GM19452 (cell line): Measurements from ENCODE around the gene EIF4G3.
"Not testable (repeated sequence)": the region's sequence is repeated elsewhere in the genome, so short reads cannot be mapped to it uniquely, and the experiment has no call there.

ENCODE experiments used
- ATAC-seq: cut with Tn5 transposase; IDR thresholded peaks from one replicate; pipeline ENCODE4 v1.9.1; 2021; ENCODE audit not compliant: unreplicated experiment

The EIF4G3 gene

DNA sequence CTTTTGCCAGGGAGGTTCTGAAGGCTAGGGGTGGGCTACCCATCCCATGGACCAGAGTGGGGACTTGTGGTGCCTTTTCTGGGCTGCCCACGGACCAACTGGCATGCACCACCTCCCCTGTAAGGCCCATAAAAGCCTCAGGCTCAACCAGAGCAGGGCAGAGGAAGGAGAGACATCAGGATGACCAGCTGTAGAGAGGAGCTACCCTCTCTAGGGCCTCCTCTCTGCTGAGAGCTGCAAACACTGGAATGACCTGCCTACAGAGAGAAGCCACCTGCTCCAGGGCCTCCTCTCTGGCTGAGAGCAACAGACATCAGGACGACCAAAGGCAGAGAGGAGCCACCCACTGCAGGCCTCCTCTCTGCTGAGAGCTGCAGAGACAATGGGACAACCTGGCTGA is 140.9 kb downstream of the EIF4G3 start:
- ATAC-seq: no peak

DNA sequence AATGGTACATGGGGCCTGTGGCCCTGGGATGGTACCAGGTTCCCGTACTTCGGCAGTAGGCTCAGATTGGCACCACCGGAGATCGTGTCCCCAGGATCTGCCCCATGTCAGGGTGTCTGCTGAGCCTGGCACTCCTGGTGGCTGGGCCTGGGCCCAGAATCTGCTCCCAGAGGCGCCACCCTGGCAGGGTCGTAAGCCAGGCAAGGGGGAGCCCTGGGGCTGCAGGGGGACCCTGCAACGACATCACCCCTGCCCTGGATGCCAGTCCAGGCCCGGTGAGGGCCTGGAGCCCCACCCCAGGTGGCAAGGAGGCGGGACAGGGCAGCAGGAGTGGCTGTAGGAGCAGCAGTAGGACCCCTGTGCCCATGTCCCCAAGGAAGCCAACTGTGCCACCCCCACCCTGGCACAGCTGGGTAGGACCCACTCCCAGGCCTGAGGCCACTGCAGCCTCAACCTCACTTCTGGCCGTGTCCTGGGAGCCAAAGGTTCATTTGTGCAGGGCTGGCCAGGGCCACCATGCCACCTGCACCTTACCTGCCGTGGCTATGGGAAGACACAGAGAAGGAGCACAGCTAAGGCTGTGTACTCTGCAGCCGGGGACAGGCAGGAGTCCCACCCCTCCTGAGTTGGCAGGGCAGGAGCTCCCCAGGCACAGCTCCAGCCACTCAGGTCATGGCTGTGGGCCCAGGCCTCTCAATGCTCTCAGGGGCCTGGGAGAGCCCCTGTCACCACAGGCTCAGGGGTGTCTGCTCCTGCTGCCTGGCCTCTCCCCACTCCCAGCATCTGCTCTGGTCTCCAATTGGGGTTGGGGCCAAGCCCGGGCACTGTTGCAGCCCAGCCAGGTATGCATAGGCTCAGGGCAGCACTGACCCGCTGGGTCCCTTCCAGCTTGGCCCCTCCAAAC is 141.7 kb downstream of the EIF4G3 start:
- ATAC-seq: no peak

DNA sequence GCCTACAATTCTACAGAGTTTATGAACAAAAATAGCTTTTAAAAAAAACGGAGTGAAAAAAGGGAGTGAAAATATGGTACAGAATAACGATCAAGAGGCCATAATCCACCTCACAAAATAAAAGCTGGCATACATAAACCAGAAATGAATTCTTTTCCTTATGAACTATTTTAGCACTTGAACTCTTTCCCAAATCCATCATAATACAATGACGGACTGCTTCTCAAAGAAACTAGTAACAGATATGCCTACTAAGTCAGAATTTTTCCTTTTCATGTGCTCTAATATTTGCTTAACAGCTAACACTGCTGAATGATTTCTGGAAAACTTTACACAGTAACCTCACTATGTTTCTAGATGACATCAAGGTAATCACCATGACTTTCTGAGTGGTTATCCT is 144.0 kb downstream of the EIF4G3 start:
- ATAC-seq: no peak

DNA sequence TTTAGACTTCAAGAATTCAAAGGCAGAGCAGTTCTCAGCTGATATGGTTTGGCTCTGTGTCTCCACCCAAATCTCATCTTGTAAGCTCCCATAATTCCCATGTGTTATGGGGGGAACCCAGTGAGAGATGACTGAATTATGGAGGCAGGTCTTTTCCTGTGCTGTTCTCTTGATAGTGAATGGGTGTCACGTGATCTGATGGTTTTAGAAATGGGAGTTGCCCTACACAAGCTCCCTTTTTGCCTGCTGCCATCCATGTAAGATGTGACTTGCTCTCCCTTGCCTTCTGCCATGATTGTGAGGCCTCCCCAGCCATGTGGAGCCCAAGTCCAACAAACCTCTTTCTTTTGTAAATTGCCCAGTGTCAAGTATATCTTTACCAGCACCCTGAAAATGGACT is 146.5 kb downstream of the EIF4G3 start:
- ATAC-seq: no peak

DNA sequence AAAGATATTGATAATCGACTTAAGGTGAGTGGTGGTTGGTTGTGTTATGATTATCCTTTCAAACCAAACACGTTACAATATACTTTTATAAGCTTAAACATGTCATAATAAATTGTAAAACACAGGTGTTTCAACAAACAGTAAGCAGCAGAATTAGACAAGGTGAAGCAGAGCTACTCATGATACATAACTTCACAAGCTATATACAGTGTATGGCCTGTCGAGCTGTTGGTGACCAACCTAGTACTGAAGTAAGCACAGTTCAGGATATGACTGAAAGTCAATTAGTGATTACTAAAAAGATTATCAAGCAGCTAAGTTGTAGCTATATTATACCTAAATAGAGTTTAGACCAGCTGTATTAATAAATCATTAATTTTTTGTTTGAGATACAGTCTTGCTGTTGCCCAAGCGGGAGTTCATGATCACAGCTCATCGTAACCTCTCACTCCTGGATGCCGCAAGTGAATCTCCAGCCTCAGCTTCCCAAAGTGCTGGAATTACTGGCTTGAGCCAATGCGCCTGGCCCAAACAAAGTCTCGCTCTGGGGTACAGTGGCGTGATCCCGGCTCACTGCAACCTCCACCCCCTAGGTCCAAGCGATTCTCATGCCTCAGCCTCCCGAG is 148.1 kb downstream of the EIF4G3 start:
- no peak for ATAC-seq

DNA sequence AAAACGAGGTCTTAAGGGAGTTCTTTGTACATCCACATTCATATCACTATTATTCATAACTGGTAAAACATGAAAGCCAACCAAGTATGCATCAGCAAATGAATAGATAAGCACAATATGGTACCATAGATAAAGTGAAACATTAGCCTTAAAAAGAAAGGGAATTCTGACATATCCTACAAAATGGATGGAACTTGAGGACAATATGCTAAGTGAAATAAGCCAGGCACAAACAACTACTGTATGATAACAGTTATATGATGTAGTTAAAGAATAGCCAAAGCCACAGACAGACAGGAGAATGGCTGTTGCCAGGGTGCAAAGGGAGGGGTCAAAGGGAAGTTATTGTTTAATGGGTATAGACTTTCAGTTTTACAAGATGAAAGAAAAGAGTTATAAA is 148.9 kb downstream of the EIF4G3 start:
- ATAC-seq: no peak

DNA sequence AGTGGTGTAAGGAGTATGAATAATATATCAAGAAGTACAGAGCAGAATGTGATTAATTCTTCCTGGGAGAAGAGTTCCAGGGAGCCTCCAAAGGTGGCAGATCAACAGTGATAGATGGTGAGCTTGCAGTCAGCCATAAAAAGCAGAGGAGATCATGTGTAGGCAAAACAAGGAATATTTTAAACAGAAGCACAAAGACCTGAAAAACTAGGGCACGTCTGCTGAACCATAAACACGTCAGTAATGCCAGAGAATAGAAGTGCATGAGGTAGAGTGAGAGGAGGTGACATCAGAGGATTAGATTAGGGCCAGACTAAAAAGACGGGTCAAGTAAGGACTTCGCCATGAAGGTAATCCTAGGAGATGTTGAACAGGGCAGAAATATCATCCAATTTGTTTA is 151.8 kb downstream of the EIF4G3 start:
- no peak for ATAC-seq

DNA sequence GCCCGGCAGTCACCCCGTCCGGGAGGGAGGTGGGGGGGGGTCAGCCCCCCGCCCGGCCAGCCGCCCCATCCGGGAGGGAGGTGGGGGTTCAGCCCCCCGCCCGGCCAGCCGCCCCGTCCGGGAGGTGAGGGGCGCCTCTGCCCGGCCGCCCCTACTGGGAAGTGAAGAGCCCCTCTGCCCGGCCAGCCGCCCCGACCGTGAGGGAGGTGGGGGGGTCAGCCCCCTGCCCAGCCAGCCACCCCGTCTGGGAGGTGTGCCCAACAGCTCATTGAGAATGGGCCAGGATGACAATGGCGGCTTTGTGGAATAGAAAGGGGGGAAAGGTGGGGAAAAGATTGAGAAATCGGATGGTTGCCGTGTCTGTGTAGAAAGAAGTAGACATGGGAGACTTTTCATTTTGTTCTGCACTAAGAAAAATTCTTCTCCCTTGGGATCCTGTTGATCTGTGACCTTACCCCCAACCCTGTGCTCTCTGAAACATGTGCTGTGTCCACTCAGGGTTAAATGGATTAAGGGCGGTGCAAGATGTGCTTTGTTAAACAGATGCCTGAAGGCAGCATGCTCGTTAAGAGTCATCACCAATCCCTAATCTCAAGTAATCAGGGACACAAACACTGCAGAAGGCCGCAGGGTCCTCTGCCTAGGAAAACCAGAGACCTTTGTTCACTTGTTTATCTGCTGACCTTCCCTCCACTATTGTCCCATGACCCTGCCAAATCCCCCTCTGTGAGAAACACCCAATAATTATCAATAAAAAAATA is 152.4 kb downstream of the EIF4G3 start:
- ATAC-seq: not testable (repeated sequence)

DNA sequence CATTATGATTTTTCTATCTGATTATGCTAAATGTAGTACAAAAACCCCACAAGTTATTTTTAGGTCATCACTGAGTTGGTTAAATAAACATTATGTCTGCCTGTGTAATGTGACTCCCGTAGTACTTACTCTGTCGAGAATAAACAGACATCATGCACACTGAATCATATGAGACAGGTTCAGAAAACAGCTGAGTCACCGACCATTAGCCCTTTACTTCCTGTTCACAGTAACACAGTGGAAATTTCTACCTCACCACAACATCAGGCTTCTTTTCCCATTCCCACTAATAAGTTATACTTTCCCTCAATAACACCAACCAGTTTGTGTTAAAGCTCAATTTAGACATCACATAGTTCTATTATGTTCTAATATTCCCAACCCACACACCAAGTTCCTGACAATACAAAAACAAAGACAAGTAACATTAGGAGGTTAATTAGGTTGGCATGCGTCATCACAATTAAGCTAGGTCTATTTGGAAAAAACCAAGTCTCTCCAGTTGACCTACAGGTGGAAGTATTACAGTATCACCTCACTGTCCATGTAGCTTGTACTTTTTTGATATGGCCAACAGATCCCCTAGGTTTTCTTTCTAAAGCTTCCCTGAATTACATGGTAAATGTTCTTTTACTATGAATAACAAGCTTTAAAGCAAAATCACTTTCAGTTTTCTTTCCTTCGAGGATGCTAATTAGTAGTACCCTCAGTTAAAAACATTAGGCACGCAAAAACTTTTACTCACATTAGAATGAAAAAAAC is 154.2 kb downstream of the EIF4G3 start:
- ATAC-seq: peak; percentile 92

DNA sequence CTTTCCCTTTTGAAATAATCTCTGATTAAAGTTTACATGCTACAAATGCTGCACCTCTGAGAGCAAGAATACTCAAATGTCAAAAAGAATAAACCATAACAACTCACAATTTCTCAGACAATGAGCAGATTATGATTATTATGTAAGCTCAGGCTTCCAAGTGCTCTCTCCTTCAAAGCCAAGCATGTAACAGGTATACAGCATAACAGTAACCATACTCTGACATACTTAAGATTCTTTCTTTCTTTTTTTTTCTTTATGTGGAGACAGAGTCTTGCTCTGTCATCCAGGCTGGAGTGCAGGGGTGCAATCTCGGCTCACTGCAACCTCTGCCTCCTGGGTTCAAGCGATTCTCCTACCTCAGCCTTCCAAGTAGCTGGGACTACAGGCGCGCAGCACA is 155.4 kb downstream of the EIF4G3 start:
- ATAC-seq: no peak

DNA sequence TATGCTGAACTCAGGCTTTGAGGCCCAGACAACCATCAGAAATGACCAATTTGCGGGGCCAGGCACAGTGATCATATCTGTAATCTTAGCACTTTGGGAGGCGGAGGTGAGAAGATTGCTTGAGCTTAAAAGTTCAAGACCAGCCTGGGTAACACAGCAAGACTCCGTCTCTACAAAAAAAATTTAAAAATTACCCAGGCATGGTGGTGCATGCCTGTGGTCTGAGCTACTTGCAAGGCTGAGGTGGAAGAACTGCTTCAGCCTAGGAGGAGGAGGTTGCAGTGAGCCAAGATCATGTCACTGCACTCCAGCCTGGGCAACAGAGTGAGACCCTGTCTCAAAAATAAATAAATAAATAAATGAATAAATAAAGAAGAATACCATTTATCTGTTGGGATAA is 156.5 kb downstream of the EIF4G3 start:
- ATAC-seq: no peak

DNA sequence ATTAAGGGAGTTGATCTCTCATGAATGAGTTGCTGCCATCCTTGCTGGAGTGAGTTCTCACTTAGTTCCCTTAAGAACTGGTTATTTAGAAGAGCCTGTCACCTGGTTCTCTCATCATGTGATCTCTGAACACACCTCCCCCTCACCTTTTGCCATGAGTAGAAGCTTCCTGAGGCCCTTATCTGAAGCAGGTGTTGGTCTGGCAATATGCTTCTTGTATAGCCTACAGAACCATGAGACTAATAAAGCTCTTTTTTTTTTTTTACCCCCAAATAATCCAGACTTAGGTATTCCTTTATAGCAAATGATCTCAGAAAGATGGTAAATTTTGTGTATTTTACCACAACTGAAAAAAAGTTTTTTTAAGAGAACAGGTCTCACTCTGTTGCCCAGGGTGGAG is 158.0 kb downstream of the EIF4G3 start:
- ATAC-seq: no peak

DNA sequence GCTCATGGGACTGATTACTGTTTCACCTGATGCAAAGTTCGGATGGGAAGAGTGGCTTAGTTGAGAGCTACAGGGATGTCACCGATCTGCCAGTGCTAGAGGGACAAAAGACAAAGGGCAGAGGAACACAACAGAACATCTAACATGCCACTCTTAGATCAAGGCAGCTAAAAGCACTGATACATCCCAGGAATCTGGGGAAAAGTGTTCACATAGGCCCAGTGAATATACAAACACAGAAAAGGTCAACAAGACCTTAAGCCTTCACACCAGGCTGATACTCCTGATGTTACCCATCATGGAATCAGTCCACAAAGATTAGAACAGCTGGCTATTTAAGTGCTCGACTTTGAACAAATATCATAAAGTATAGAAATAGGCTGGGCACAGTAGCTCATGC is 163.2 kb downstream of the EIF4G3 start:
- ATAC-seq: no peak

DNA sequence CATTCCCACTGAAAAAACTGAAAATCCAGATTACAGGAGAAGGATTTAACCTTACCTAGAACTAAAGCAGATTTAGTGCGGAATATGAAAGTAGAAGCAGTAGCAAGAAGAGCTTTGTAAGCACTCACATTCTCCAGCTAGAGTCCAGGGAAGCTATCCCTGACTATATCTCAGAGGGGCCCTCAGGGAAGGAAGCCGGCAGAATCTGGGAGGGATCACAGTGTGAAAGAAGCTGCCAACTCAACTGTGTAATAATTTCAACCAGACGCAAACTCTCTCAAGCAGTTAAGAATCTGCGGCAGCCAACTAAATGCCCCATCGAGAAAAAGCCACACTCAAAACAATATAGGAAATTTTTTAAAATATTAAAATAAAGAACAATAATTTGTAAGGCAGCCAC is 163.8 kb downstream of the EIF4G3 start:
- ATAC-seq: no peak

DNA sequence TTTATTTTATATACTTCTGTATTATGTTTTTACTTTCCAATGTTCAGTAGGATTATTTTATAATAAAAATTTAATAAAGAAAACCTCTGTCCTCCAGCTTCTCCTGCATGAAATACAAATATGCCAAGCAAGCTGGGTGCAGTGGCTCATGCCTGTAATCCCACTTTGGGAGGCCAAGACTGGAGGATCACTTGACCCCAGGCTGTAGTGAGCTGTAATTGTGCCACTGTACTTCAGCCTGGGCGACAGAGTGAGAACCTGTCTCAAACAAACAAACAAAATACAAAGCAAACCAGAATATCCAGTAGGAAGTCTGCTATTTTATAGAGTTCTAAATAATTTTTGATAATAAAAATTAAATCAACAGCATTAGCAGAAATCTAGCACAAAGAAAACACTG is 168.8 kb downstream of the EIF4G3 start:
- ATAC-seq: no peak

DNA sequence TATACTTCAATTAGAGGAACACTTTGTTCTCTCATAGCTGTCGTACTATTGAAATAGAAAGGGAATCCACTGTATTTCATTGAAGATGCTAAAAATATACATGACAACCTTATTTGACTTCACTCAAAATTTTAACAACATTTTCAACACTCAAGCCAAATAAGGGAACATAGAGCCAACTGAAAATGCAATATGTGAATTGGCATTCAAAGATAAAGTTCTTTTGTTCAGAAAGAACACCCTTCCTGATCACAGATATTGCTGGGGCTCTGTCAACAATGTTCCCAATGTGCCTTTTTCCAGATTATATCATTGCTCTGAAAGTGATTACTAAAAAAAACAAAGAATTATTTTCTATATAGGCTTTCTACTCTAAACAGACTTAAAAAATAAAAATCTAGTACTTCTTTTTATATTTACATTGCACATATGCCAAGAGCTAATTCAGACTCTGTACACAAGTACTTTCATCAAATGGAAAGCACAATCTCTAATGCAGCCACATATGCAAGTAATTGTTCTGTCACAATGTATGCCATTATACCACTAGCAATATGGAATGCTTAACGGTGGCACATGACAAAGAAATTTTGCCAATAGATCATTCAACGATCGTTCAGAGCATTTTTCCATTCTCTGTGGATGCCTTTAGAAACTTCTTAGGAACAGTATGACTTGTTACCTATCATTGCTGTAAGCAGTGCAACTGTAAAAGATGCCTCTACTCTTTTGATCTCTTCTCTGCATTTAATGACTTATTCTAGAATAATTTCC is 171.0 kb downstream of the EIF4G3 start:
- no peak for ATAC-seq

DNA sequence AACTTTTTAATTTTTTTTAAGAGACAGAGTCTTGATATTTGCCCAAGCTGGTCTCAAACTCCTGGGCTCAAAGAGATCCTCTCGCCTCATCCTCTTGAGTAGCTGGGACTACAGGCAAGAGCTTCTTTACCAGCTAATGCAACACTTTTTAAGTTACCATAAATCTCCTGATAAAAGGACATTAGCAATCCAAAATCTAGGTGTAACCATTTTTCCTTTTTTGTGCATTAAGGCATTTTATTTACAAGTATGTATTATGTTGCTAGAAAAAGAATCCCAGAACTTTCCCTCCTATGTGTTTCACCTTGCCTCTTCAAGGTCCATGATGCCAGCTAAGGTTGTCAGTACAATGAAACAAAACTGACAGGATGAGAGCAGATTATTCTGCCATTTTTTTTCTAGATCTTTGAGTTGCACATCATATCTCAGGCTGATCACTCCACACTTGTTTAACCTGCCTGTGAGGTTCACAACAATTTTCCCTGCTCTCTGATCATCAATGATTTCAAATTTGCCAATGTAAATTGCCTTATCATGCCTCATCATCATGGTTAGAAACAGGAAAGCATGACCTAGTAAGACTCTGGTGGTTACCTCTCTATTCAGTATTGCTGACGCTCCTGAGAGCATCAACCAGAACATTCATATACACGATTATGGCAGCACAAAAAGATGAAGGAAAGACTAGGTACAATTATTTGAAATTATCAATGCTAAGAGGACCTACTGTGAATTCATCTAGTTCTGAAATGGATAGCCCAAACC is 173.2 kb downstream of the EIF4G3 start:
- no peak for ATAC-seq

DNA sequence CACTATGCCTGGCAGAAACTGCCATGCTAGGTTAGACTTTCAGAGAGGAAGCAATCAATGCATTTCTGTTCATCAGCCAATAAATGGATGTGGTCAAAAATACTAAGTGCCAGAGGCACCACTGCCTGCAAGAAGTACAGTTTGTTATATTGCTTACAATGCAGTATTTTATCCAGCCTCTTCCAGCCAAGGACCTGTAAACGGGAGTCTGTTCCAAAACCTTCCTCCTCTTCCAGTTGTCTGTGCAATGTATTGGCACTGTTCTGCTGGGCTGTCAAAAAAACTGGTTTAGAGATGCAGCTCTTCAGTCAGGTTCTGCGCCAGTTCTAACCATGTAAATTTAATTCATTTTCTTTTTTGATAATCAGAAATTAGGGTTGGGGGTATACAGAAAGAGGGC is 175.7 kb downstream of the EIF4G3 start:
- ATAC-seq: no peak

DNA sequence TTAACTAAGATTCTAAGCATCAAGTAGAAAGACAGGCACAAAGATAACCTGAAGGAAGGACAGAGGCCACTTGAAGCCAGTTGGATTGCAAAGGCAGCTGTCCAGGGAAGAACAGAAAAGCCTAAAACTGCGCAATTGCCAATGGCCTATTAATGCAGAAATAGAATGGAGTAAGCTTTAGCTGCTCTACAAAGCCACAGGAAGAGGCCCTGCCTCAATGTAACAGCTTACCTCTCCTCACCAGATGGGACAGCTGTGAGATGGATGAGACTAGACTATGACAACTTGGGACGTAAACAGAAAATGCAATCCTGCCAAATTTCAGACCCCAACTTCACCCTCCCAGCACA is 176.5 kb downstream of the EIF4G3 start:
- no peak for ATAC-seq
